Lower leg skin (tissue), 3 donors: ENCODE results near the gene GP5.

Experiments used
- POLR2A ChIP-seq, 2 donors: fragments of 450-650 bp; IDR thresholded peaks; one replicate each; pipeline ENCODE4 v1.6.1; 2016 to 2017; ENCODE audit warnings: antibody characterized with exemption in 2 of 2, mild to moderate bottlenecking in 1 of 2, moderate library complexity in 1 of 2
- TF ChIP-seq, protein P1 (sequence below), 3 donors: fragments of 450-650 bp; IDR thresholded peaks; one replicate each; pipeline ENCODE4 v1.5.1; 2016; ENCODE audit warnings: antibody characterized with exemption in 3 of 3, mild to moderate bottlenecking in 3 of 3, moderate library complexity in 2 of 3

DNA sequence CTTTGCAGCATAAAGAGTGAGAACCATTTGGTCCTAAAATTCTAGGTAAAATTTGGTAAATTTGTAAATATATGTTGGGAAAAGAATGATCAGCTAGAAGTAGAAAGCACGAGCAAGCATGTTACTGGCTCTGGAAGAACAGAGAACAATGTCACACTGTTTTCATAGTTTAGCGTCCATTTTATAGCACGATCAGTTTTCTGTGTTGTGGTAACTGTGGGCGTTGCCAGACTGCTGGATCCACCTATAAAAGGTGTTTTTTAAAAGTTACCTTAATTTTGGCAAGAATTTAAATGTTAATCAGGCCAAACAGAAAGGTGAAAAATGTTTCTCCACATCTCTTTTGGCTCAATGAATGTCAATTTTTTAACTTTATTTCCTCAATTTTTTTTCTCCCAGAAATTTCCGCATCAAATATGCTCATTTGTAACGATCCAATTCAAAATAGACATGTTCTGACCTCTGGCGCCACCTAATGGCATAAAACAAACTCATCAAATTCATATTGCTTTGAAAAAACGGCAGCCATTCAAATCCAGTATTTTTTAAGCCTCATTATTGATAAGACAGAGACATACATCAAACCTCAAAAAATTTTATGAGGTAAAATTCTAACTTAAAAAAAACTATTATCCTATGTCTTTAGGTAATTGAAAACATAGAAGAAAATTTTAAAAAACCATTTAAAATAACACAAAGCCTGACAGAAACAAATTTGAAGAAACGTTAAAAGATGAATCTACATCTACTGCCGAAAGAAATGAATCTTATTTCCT is 5.5 kb upstream of the GP5 start:
- TF ChIP-seq, protein P1, sequence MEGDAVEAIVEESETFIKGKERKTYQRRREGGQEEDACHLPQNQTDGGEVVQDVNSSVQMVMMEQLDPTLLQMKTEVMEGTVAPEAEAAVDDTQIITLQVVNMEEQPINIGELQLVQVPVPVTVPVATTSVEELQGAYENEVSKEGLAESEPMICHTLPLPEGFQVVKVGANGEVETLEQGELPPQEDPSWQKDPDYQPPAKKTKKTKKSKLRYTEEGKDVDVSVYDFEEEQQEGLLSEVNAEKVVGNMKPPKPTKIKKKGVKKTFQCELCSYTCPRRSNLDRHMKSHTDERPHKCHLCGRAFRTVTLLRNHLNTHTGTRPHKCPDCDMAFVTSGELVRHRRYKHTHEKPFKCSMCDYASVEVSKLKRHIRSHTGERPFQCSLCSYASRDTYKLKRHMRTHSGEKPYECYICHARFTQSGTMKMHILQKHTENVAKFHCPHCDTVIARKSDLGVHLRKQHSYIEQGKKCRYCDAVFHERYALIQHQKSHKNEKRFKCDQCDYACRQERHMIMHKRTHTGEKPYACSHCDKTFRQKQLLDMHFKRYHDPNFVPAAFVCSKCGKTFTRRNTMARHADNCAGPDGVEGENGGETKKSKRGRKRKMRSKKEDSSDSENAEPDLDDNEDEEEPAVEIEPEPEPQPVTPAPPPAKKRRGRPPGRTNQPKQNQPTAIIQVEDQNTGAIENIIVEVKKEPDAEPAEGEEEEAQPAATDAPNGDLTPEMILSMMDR (IDR thresholded peaks at IDR 0.05): no peak
- TF ChIP-seq POLR2A (IDR thresholded peaks at IDR 0.05): no peak
